Lower leg skin (tissue), 3 donors: ENCODE data around the gene APOBEC3G.
"Not testable (repeated sequence)": the region's sequence is repeated elsewhere in the genome, so short reads cannot be mapped to it uniquely, and the experiment has no call there.

ENCODE experiments used
- POLR2A ChIP-seq, 2 donors: fragments of 450-650 bp; IDR thresholded peaks; one replicate each; pipeline ENCODE4 v1.6.1; 2016 to 2017; ENCODE audit warnings: antibody characterized with exemption in 2 of 2, mild to moderate bottlenecking in 1 of 2, moderate library complexity in 1 of 2
- TF ChIP-seq, protein P1 (sequence below), 3 donors: fragments of 450-650 bp; IDR thresholded peaks; one replicate each; pipeline ENCODE4 v1.5.1; 2016; ENCODE audit warnings: antibody characterized with exemption in 3 of 3, mild to moderate bottlenecking in 3 of 3, moderate library complexity in 2 of 3

DNA sequence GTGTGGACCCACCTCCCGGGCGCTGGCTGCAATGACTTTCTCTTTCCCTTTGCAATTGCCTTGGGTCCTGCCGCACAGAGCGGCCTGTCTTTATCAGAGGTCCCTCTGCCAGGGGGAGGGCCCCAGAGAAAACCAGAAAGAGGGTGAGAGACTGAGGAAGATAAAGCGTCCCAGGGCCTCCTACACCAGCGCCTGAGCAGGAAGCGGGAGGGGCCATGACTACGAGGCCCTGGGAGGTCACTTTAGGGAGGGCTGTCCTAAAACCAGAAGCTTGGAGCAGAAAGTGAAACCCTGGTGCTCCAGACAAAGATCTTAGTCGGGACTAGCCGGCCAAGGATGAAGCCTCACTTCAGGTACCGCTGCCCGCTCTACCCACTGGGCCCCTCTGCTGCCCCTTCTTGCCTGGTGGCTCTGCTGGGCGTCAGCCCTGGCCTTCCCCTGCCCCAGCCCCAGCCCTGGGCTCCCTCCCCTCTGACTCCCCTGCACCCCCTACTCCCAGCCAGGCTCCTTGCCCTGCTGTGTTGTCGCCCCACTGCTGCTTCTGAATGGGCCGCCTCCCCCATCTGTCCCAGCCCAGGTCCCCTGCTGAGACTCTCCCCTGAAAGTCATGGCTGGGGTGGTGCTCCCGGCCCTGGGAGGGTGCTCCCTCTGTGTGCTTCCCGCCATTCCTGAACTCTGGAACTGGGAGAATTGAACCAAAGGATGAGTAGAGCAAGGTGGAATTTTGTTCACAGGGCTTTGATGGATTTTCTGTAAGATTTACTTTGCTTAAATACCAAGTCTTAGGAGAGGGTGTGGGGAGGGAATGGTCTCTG is at the start of gene APOBEC3G:
- TF ChIP-seq, protein P1, sequence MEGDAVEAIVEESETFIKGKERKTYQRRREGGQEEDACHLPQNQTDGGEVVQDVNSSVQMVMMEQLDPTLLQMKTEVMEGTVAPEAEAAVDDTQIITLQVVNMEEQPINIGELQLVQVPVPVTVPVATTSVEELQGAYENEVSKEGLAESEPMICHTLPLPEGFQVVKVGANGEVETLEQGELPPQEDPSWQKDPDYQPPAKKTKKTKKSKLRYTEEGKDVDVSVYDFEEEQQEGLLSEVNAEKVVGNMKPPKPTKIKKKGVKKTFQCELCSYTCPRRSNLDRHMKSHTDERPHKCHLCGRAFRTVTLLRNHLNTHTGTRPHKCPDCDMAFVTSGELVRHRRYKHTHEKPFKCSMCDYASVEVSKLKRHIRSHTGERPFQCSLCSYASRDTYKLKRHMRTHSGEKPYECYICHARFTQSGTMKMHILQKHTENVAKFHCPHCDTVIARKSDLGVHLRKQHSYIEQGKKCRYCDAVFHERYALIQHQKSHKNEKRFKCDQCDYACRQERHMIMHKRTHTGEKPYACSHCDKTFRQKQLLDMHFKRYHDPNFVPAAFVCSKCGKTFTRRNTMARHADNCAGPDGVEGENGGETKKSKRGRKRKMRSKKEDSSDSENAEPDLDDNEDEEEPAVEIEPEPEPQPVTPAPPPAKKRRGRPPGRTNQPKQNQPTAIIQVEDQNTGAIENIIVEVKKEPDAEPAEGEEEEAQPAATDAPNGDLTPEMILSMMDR (IDR thresholded peaks at IDR 0.05): not testable (repeated sequence)
- TF ChIP-seq POLR2A (IDR thresholded peaks at IDR 0.05): not testable (repeated sequence)
